HepG2 (cell line): ENCODE results near the gene PSMA7. TPM values are rescaled to one million over a fixed set of nuclear protein-coding genes. Genes with fewer than 3 reads are reported as not detected.
A peak's percentile ranks its signal among the peaks of the same experiment; 100 is the strongest.

Experiments
- AHR ChIP-seq: IDR thresholded peaks from 2 replicates; pipeline ENCODE4 v1.6.1; 2018; ENCODE audit warnings: missing genetic modification reagents, missing compliant biosample characterization
- KAT7 ChIP-seq: IDR thresholded peaks from 2 replicates; pipeline ENCODE4 v1.6.1; 2018; ENCODE audit warnings: borderline replicate concordance, missing compliant biosample characterization
- POLR2AphosphoS5 ChIP-seq: IDR thresholded peaks from 2 replicates; pipeline ENCODE4 v1.6.1; 2012; ENCODE audit warnings: low read depth, low read length
- SRSF4 ChIP-seq: fragments of 200-400 bp; formaldehyde crosslinking; IDR thresholded peaks from one replicate; pipeline ENCODE4 v1.6.1; 2018; ENCODE audit warnings: mild to moderate bottlenecking, low read depth, low read length, moderate library complexity; ENCODE audit not compliant: poor library complexity, severe bottlenecking
- YY1 ChIP-seq: IDR thresholded peaks from 2 replicates; pipeline ENCODE4 v1.6.1; 2011; ENCODE audit warnings: low read length, low read depth, moderate library complexity, mild to moderate bottlenecking; ENCODE audit not compliant: insufficient read depth, insufficient replicate concordance
- ZBTB46 ChIP-seq: sonication (generic); formaldehyde crosslinking; IDR thresholded peaks from 2 replicates; pipeline ENCODE4 v1.4.0; 2020; ENCODE audit warnings: mild to moderate bottlenecking, missing genetic modification reagents, borderline replicate concordance
- ZNF451 ChIP-seq: sonication (generic); formaldehyde crosslinking; IDR thresholded peaks from 2 replicates; pipeline ENCODE4 v1.5.0; 2020; ENCODE audit warnings: mild to moderate bottlenecking, missing genetic modification reagents
- ZNF766 ChIP-seq: sonication (generic); formaldehyde crosslinking; IDR thresholded peaks from 2 replicates; pipeline ENCODE4 v1.5.0; 2020; ENCODE audit warnings: missing genetic modification reagents, borderline replicate concordance
- ZUFSP ChIP-seq: sonication (generic); formaldehyde crosslinking; IDR thresholded peaks from 2 replicates; pipeline ENCODE4 v1.9.0; 2021; ENCODE audit warnings: missing genetic modification reagents, mild to moderate bottlenecking, borderline replicate concordance
- polyA plus RNA-seq, 8 experiments: library from polyadenylated mRNA; depleted of rRNA in 3 of 8; stranded (reverse) in 7 of 8; unstranded in 1 of 8; fragments of >200 nt; fragmentation: Illumina TruSeq in 4 of 8; extraction: Trizol in 4 of 8; gene quantifications; 2 replicates each; pipeline versions ENCODE4 v1.2.1 to v1.2.3, GENCODE V29; 2011 to 2016; ENCODE audit warnings: low read depth in 4 of 8, missing spikeins in 1 of 8, mixed read lengths in 1 of 8; ENCODE audit not compliant: insufficient read depth in 1 of 8
- total RNA-seq, 5 experiments: library from RNA; depleted of rRNA; stranded (reverse); fragments of >200 nt; fragmentation: Illumina TruSeq; extraction: Trizol; gene quantifications; 2 replicates each; pipeline ENCODE4 v1.2.3, GENCODE V29; 2016; ENCODE audit warnings: low read depth in 1 of 5
- TF ChIP-seq, protein P1 (sequence below): sonication (generic); formaldehyde crosslinking; IDR thresholded peaks from 2 replicates; pipeline ENCODE4 v1.9.0; 2022; ENCODE audit warnings: missing genetic modification reagents, mild to moderate bottlenecking, borderline replicate concordance
- TF ChIP-seq, protein P2 (sequence below): sonication (generic); formaldehyde crosslinking; IDR thresholded peaks from 2 replicates; pipeline ENCODE4 v1.4.0; 2020; ENCODE audit warnings: missing genetic modification reagents
- TF ChIP-seq, protein P3 (sequence below): sonication (generic); formaldehyde crosslinking; IDR thresholded peaks from 2 replicates; pipeline ENCODE4 v1.8.1; 2023; ENCODE audit warnings: mild to moderate bottlenecking, missing genetic modification reagents
- TF ChIP-seq, protein P4 (sequence below): IDR thresholded peaks from 2 replicates; pipeline ENCODE4 v1.6.1; 2016; ENCODE audit warnings: missing biosample characterization, missing genetic modification reagents, low read depth
- TF ChIP-seq, protein P5 (sequence below): sonication (generic); formaldehyde crosslinking; IDR thresholded peaks from 2 replicates; pipeline ENCODE4 v1.4.0; 2020; ENCODE audit warnings: missing genetic modification reagents

Gene PSMA7
- total and polyA plus RNA-seq, 2 of the 13 experiments (the other 11 are each of a cell fraction or from before 2014, with no cell fraction given): 531 to 631 TPM

- TF ChIP-seq ZNF766 (CRISPR knock-in tag) (no peak), ZBTB46 (no peak), YY1 (no peak), KAT7 (CRISPR knock-in tag) (no peak), SRSF4 (no peak), POLR2AphosphoS5 (no peak), ZUFSP (CRISPR knock-in tag) (no peak), AHR (CRISPR knock-in tag) (no peak; the same call in 1 of the 2 replicates), ZNF451 (CRISPR knock-in tag) (no peak)
- TF ChIP-seq, protein P1, sequence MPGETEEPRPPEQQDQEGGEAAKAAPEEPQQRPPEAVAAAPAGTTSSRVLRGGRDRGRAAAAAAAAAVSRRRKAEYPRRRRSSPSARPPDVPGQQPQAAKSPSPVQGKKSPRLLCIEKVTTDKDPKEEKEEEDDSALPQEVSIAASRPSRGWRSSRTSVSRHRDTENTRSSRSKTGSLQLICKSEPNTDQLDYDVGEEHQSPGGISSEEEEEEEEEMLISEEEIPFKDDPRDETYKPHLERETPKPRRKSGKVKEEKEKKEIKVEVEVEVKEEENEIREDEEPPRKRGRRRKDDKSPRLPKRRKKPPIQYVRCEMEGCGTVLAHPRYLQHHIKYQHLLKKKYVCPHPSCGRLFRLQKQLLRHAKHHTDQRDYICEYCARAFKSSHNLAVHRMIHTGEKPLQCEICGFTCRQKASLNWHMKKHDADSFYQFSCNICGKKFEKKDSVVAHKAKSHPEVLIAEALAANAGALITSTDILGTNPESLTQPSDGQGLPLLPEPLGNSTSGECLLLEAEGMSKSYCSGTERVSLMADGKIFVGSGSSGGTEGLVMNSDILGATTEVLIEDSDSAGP (CRISPR knock-in tag): peak; percentile 13; the same call in 1 of the 2 replicates
- TF ChIP-seq, protein P2, sequence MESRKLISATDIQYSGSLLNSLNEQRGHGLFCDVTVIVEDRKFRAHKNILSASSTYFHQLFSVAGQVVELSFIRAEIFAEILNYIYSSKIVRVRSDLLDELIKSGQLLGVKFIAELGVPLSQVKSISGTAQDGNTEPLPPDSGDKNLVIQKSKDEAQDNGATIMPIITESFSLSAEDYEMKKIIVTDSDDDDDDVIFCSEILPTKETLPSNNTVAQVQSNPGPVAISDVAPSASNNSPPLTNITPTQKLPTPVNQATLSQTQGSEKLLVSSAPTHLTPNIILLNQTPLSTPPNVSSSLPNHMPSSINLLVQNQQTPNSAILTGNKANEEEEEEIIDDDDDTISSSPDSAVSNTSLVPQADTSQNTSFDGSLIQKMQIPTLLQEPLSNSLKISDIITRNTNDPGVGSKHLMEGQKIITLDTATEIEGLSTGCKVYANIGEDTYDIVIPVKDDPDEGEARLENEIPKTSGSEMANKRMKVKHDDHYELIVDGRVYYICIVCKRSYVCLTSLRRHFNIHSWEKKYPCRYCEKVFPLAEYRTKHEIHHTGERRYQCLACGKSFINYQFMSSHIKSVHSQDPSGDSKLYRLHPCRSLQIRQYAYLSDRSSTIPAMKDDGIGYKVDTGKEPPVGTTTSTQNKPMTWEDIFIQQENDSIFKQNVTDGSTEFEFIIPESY (CRISPR knock-in tag): no peak
- TF ChIP-seq, protein P3, sequence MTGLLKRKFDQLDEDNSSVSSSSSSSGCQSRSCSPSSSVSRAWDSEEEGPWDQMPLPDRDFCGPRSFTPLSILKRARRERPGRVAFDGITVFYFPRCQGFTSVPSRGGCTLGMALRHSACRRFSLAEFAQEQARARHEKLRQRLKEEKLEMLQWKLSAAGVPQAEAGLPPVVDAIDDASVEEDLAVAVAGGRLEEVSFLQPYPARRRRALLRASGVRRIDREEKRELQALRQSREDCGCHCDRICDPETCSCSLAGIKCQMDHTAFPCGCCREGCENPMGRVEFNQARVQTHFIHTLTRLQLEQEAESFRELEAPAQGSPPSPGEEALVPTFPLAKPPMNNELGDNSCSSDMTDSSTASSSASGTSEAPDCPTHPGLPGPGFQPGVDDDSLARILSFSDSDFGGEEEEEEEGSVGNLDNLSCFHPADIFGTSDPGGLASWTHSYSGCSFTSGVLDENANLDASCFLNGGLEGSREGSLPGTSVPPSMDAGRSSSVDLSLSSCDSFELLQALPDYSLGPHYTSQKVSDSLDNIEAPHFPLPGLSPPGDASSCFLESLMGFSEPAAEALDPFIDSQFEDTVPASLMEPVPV: no peak
- TF ChIP-seq, protein P4, sequence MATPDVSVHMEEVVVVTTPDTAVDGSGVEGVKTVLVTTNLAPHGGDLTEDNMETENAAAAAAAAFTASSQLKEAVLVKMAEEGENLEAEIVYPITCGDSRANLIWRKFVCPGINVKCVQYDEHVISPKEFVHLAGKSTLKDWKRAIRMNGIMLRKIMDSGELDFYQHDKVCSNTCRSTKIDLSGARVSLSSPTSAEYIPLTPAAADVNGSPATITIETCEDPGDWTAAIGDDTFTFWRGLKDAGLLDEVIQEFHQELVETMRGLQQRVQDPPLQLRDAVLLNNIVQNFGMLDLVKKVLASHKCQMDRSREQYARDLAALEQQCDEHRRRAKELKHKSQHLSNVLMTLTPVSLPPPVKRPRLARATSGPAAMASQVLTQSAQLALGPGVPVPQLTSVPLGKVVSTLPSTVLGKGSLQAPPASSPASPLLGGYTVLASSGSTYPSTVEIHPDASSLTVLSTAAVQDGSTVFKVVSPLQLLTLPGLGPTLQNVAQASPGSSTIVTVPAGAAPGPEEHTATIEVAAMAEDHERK (CRISPR knock-in tag): no peak
- TF ChIP-seq, protein P5, sequence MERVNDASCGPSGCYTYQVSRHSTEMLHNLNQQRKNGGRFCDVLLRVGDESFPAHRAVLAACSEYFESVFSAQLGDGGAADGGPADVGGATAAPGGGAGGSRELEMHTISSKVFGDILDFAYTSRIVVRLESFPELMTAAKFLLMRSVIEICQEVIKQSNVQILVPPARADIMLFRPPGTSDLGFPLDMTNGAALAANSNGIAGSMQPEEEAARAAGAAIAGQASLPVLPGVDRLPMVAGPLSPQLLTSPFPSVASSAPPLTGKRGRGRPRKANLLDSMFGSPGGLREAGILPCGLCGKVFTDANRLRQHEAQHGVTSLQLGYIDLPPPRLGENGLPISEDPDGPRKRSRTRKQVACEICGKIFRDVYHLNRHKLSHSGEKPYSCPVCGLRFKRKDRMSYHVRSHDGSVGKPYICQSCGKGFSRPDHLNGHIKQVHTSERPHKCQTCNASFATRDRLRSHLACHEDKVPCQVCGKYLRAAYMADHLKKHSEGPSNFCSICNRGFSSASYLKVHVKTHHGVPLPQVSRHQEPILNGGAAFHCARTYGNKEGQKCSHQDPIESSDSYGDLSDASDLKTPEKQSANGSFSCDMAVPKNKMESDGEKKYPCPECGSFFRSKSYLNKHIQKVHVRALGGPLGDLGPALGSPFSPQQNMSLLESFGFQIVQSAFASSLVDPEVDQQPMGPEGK (CRISPR knock-in tag): peak; percentile 56
Measured at GRCh38 chr20:62141397-62142251, 1.6 kb downstream of the PSMA7 start (continued).
